Neutrophil (primary cell): Measurements from ENCODE around the gene CHADL.

Experiments used
- H3K27ac ChIP-seq: fragments of 200-600 bp; sonication (generic); 2 replicates; pipeline ENCODE4 v1.5.1; 2016; ENCODE audit warnings: mild to moderate bottlenecking, moderate library complexity
- H3K27me3 ChIP-seq: fragments of 200-600 bp; sonication (generic); 2 replicates; pipeline ENCODE4 v1.6.0; 2016; ENCODE audit warnings: mild to moderate bottlenecking
- H3K36me3 ChIP-seq: fragments of 200-600 bp; sonication (generic); 2 replicates; pipeline ENCODE4 v1.5.1; 2017
- H3K4me1 ChIP-seq, 2 experiments: fragments of 200-600 bp in 1 of 2; sonication (generic) in 1 of 2; 1 replicate in 1 of 2; 2 replicates in 1 of 2; pipeline versions ENCODE4 v1.5.1 to v1.6.1; 2013 to 2016; ENCODE audit warnings: low read depth in 1 of 2, low read length in 1 of 2, mild to moderate bottlenecking in 1 of 2, moderate library complexity in 1 of 2; ENCODE audit not compliant: control insufficient read depth in 1 of 2, insufficient read depth in 1 of 2
- H3K4me3 ChIP-seq, 2 experiments: fragments of 200-600 bp in 1 of 2; sonication (generic) in 1 of 2; 1 replicate in 1 of 2; 2 replicates in 1 of 2; pipeline ENCODE4 v1.5.1; 2013 to 2016; ENCODE audit warnings: low read depth in 1 of 2, low read length in 1 of 2, mild to moderate bottlenecking in 1 of 2, moderate library complexity in 1 of 2
- H3K9me3 ChIP-seq: fragments of 200-600 bp; sonication (generic); 2 replicates; pipeline ENCODE4 v1.5.1; 2016
- TF ChIP-seq, protein P1 (sequence below): fragments of 200-600 bp; sonication (generic); IDR thresholded peaks from 2 replicates; pipeline ENCODE4 v1.5.1; 2016; ENCODE audit warnings: antibody characterized with exemption

CHADL gene

DNA sequence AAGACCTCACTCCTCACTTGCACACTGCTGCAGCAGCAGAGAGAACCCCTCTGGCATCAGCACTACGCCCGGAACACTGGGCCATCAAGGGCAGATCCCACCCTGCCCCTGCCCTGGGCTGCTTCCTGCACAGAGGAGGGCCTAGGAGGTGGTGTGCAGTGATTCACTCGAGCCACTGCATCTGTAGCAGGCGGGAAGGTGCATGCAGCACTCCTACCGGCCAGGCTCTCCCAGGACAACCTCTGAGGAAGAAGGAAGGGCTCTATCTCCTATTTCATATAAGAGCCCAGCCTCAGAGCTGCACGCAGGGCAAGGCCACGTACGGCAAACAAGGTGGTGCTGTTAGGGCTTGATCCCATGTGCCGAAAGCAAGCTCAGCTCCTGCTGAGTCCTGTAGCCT is 31.1 kb upstream of the CHADL start:
- no peaks in the 10 kb centered on the region for H3K9me3 ChIP-seq
- H3K27ac ChIP-seq, result no peak overlapping the region
- peaks cover 86% of the 10 kb centered on the region for H3K36me3 ChIP-seq
- TF ChIP-seq, protein P1, sequence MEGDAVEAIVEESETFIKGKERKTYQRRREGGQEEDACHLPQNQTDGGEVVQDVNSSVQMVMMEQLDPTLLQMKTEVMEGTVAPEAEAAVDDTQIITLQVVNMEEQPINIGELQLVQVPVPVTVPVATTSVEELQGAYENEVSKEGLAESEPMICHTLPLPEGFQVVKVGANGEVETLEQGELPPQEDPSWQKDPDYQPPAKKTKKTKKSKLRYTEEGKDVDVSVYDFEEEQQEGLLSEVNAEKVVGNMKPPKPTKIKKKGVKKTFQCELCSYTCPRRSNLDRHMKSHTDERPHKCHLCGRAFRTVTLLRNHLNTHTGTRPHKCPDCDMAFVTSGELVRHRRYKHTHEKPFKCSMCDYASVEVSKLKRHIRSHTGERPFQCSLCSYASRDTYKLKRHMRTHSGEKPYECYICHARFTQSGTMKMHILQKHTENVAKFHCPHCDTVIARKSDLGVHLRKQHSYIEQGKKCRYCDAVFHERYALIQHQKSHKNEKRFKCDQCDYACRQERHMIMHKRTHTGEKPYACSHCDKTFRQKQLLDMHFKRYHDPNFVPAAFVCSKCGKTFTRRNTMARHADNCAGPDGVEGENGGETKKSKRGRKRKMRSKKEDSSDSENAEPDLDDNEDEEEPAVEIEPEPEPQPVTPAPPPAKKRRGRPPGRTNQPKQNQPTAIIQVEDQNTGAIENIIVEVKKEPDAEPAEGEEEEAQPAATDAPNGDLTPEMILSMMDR, result no peak
- no peaks in the 10 kb centered on the region for H3K27me3 ChIP-seq
- H3K4me1 ChIP-seq, result no peaks in the 10 kb centered on the region
- no peak overlapping the region for H3K4me3 ChIP-seq

GRCh38 chr22:41267958-41268357 is 27.2 kb upstream of the CHADL start:
- Histone ChIP-seq H3K36me3 (peaks cover 82% of the 10 kb centered on the region), H3K27ac (no peak overlapping the region)

DNA sequence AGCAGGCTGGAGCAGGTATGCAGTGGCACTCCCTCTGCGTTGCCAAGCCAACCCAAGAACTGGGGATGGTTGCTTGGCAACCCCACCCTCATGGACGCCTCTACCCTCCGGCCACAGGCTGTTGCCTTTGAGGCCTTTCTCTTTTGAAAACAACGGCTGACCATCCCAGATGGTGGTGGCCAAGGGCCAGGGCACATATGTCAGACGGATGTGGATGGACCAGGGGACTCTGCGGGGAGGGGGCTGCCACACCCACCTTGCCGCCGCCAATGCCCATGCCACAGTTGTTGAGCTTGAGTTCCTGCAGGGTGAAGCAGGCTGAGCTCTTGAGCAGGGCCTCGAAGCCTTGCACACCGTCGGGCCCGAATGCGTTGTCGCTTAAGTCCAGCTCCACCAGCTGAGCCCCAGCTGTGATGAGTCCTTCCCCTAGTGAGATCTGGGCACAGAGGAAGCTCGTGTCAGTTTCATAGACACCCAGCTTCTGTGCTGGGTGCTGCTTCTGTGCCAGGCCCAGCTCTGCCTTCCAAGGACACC is 23.7 kb upstream of the CHADL start:
- no peaks in the 10 kb centered on the region for H3K4me1 ChIP-seq
- H3K27ac ChIP-seq, result no peak overlapping the region
- H3K9me3 ChIP-seq, result no peaks in the 10 kb centered on the region
- H3K27me3 ChIP-seq, result no peaks in the 10 kb centered on the region
- H3K4me3 ChIP-seq, result no peak overlapping the region
- TF ChIP-seq, protein P1, result no peak
- H3K36me3 ChIP-seq, result peaks cover 94% of the 10 kb centered on the region

More at GRCh38 chr22:41267958-41268357, 27.2 kb upstream of the CHADL start:
- Histone ChIP-seq H3K9me3 (no peaks in the 10 kb centered on the region), H3K4me3 (no peak overlapping the region), H3K27me3 (no peaks in the 10 kb centered on the region), H3K4me1 (no peaks in the 10 kb centered on the region)
- TF ChIP-seq, protein P1, result no peak

- no peak overlapping the region for H3K4me3 ChIP-seq
- H3K27ac ChIP-seq, result no peak overlapping the region
- H3K27me3 ChIP-seq, result no peaks in the 10 kb centered on the region
- peaks cover 94% of the 10 kb centered on the region for H3K36me3 ChIP-seq
- TF ChIP-seq, protein P1, result no peak
- no peaks in the 10 kb centered on the region for H3K4me1 ChIP-seq
- no peaks in the 10 kb centered on the region for H3K9me3 ChIP-seq
Measured at GRCh38 chr22:41263704-41264103, 23.0 kb upstream of the CHADL start.

DNA sequence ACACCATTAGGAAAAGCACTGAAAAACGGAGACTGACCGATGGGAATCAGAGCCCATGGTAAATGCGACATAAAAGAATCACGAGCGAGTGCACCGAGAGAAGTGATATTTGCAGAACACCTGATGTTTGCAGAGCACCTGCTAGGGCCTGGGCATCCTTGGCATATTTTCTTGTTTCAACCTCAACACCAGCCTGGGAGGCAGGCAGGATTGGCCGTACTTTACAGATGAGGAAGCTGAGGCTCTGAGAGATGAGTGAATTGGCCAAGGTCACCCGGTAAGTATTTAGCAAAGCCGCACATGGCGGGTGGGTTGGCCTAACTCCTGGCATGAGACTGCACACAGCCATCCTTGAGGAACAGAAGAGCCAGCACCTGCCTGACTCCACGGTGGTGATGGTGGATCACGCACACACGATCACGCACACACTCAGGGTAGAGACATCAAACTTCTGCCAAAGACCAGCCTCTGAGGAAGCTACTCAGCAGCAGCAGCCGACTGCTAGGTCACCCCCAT is 21.6 kb upstream of the CHADL start:
- Histone ChIP-seq H3K36me3 (peaks cover 93% of the 10 kb centered on the region), H3K27ac (no peak overlapping the region), H3K27me3 (no peaks in the 10 kb centered on the region), H3K4me3 (no peak overlapping the region), H3K9me3 (no peaks in the 10 kb centered on the region), H3K4me1 (no peaks in the 10 kb centered on the region)
- TF ChIP-seq, protein P1, result no peak
